GF-D8 (cell line): ENCODE data around the gene FGD5.

ENCODE experiments used
- DNase-seq: peaks from one replicate; lab custom pipeline; 2025; lab: John Stamatoyannopoulos, UW

FGD5 gene

DNA sequence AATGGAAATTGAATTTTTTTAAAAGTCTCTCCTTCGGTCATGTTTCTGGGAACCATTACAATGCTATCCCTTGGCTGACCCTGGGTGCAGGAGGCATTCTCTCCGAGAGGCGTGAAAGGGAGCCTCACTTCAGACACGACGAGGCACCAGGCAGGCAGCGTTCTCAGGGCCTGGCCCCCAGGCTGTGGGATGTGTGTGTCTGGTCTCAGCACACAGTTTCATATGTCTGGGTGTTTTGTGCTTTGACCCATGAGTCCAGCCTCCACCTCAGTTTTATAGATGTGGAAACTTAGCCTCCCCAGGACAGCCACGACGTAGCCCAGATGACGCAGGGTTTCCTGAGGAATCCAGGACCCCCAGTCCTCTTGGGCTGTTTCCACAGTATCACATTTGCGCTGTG lies 34.0 kb downstream of the FGD5 start:
- no peak for DNase-seq

DNA sequence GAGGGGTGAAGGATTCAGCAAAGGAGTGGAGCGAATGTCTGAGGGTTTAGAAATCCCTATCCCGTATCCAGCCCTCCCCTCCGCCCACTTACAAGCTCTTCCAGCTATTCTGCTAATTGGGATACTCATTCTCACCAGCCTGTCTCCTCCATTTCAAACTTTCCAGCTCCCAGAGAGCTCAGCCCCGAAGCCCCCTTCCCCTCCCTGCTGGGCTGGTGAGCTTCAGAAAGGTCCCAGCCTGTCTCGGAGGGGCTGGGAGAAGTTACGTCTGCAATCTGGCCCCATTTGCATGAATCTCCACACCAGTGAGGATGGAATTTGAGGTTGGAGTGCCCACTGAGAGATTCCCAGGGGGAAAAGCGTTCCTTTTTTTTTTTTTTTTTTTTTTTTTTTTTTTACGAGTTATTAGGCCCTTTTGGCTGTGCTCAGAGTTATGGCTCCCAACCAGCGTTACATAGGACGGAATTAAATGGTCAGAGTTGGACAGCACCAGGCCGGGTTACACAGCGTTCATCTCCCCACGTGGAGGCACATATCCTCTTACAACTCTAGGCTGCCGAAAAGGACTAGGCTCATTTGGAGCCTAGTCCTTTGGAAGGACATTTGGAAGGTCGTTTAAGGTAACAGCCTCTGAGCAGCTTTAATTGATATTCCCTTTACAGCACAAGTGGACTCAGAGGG lies 34.6 kb downstream of the FGD5 start:
- no peak for DNase-seq

DNA sequence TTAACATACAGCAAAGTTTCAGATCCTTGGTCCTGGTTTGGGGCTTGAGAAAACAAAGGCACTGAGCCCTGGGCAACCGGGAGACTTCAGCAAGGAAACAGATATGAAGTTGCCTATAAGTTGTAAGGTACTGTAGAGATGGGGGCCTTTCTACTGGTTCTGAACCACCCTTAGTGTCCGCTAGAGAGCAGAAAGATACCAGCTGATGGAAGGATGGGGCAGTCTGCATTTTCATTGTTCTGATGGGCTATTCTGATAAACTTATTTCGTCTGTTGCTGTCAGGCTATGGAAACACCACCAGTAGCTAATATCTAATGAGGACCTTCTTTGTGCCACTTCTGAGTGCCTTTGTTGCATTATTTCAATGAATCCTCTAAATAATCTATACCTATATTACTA lies 38.7 kb downstream of the FGD5 start:
- DNase-seq = no peak

DNA sequence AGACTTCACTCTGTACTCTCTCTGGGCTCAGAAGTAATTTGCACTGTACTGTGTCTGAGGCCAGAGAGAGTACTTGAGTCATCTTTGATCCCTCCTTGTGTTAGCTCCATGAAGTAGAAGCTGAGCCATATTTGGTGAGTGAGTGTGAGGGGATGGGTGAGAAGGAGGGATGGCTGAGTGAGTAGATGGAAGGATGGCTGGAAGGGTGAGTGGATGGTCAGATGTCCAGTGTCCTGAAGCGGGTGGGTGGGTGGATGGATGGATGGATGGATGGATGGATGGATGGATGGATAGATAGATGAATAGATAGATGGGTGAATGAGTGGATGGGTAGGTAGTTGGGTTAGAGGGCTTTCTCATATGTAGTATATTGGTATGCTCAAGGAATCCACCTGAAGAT lies 39.3 kb downstream of the FGD5 start:
- DNase-seq = no peak

DNA sequence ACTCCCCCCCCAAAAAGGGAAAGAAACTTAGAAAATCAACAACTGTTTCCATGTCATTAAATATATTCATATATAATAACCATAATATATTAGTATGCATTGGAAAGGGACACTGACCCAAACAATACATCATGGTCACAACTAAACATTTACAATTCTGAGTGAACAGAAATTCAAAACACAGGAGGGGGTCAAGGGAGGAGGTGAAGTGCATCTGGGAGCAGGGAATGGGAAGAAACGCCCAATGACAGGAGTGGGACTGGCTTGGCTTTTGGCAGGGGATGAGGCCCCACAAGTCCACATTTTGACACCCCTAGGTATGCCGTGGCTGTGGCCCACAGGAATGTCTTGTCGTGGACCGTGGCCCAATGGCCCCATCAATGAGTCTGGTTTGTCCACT lies 41.1 kb downstream of the FGD5 start:
- DNase-seq = no peak

DNA sequence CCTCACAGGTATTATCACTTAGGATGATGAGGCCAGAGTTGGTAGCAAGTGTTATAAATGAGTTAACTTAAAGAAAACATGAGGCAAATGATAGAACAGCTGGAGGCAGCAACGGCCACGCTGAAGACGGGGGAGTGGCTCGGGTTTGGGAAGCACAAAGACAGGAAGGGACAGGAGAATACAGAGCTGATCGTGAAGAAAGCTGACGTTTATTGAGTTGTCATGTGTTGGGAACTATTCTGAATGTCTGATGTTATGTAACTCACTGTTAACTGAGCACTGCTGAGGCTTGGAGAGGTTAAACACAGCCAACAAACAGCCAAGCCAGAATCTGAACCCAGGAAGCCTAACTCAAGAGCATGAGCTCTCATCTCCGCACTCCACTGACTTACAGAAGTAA lies 42.3 kb downstream of the FGD5 start:
- no peak for DNase-seq

DNA sequence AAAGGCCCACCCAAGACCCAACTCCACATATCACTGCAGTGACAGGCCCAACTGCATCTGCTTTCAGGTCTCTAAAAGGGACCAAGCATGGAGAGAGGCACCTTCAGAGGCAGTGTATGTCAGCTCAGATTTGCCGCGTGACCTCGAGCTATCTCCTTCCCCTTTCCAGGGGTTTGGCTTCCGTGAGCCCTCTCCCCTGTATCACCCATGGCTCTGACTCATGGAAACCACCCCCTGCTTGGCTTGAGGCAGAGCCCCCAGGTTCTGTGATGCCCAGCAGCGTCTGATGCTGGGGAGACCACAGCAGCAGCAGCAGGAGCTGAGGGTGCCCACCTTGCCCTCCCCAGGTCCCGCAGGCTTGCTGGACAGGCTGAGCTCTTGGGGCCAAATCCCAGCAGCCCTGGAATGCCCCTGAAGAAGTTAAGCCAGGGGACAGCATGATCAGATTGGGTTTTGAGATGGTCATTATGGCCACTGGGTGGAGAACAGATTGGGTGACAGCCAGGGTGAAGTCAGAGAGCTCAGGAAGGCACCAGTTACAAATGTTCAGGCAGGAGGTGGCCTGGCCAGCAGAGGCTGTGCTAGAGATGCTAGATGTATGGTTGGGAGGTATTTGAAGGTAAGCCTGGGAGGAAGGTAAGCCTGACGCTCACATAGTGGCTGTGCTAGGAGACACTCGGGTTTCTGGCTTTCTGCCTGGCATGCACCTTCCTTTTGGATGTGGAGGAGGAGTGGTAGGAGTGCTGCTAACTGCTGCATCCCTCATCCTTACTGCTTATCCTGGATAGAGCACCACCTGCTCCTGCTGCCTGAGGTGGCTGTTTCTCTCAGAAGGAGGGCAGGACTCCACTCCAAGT lies 42.9 kb downstream of the FGD5 start:
- no peak for DNase-seq

DNA sequence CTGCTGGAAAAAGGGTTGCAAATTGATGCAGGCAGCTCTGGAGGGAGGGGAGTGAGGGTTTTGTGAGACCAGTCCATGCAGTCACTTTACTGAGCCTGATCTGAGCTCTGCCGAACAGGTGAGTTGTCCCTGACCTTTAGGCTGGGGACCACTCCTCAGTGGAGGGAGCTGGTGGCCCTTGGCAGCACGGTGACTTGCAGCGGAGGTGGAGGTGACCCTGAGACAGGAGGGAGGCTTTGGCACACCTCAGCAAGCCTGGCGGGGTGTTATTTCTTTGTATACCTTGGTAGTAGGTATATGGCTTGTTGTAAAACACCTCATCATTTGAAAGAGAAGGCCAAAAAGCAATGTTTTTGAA lies 43.5 kb downstream of the FGD5 start:
- no peak for DNase-seq

DNA sequence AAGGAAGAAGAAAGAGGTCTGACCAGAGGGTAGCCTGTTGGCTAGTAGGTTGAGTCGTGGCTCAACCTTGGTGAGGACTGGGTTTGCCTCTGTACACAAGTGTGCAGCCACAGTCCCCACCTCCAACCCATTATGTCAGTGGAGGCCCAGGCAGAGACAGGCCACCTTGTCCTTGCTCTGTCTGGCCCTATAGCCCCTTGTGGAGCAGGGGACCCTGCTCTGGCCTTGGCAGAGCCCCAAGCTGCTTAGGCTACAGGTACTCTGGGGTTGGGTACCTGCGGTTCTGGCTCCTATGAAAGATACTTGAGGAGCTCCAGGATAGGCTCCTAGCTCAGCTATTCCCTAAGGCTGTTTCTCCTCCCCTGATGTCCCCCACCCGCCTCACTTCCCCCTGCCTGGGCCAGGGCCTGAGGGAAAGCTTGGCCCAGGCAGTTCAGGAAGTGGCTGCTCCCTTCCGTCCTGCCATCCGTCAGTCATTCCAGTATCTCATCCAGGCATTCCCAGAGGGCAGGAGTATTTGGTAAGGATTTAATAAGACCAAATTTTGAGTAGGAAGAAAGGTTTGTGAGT lies 44.0 kb downstream of the FGD5 start:
- no peak for DNase-seq

DNA sequence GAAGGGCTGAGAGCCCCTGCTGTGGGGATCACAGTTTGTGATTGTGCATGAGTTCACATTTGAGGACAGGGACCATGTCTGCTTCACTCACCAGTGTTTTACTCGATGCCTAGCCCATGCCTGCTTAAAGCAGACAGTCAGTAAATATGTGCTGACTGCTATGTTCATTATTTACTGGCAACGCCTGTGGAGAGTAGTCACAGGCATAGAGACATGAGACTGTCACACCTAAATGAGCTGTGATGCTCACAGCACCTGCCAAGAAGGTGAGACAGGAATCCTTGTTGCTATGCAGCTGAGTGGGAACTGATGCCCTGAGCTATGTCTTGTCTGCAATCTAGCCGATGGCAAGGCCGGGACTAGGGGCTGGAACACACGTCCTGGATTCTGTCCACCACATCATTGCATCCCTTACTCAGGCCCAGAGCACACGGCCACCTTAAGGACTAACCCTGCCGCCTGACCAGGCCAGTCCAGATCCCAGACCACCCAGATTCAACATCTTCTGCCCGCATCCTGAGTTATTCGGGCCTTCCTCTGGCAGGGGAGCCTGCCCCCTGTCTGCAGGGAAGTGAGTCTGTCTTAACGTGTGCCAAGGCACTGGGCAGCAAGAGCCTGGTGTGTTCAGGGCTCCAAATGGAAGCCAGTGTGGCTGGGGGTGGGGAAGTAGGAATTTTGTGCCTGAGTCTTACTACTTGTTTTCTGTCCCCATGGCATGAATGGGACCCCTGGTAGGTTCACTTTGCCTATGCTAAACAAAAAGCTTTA lies 44.8 kb downstream of the FGD5 start:
- DNase-seq = no peak

DNA sequence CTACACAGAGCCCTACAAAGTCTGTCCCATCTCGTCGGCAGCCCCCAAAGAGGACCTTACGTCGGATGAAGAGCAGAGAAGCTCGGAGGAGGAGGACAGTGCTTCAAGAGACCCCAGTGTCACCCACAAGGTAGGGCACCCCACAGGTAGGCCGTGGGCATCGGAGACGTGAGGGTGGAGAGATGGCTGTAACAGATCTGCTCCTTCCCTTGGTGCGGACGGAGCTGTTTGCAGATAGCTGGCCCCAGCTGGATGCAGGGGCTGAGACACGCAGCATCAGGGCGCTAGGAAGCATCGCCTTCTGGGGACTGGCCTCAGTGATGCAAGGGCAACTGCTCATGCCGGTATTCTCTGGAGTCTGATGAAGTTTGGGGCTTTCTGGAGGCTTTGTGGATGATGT lies 45.4 kb downstream of the FGD5 start:
- DNase-seq = no peak

DNA sequence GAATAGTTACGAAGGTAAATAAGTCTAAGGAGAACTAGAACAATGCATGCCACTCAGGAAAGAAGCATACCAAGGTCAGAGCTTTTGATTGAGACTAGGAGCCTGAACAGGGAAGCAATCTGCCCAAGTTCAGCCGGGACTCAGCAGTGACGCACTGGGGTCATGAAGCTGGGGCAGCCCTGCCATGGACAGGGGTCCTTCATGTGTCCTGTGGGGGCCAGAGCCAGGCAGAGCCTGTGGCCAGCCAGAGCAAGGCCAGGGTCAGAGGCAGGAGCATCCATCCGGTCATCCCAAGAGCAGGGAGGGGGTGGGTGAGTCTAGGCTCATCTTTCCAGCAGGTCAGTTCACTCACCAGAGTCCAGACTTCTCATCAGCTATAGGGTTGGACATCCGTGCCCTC lies 47.9 kb downstream of the FGD5 start:
- no peak for DNase-seq

DNA sequence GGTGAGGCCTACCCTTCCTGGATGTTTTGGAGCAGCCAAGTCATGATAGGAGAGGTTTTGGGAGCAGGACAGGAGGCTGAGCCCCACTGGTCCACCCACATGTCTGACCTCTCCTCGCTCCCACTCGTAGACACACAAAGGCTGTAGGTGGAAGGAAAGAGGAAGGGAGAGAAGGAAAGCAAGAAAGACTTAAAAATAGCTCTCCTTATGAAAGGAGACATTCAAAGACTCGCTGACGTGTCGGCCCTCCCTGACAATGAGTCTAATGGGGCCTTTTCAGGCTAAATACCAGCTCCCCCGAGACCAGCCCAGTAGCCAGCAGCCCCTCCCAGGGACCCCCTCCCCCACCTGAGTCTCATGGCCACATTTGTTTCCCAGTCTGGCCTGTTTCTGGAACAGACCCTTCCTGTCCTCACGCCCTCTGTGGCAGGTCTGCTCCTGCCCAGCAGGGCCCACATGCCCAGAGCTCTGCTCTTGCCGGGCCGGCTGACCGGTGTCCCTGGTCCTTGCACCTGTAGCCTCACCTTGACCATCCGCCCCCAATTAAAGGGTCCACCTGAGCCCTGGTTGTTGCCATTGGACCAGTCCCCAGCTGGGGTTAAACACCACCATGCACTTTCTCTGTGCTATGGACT lies 49.3 kb downstream of the FGD5 start:
- DNase-seq = no peak

DNA sequence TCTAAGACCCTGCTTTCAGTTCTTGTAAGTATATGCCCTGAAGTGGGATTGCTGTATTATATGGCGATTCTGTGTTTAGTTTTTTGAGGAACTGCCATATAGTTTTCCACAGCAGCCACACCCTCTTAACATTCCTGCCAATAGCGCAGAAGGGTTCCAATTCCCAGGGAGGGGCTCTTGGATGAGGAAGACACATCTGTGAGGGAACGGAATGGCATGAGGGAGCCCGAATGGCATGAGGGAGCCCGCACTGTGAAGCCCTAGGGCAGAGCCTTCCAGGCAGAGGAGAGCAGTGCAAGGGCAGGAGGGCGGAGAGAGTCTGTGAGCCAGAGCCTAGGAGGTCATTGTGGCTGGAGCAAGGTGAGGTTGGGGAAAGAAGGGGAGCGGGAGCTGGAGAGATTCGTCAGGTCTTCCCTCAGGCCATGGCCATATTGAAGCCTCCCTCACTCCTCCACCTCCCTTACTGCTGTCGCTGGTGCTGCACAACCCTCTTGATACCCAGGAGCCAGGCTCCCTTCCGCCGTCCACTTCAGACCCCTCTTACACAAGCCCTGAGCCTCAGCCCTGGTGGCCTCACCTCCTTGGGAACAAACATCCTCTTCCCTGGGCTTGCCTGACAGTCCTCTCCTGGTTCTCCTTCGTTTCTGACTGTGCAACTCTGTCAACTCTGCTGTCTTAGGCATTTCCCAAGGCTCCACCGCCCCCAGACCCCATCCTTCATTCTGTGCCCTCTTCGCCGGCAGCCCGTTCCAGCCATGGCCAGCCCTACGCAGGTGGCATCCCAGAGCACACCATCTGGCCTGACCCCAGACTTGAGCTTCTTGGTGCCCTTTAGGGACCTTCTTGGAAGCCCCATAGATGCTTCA lies 51.4 kb downstream of the FGD5 start:
- no peak for DNase-seq

DNA sequence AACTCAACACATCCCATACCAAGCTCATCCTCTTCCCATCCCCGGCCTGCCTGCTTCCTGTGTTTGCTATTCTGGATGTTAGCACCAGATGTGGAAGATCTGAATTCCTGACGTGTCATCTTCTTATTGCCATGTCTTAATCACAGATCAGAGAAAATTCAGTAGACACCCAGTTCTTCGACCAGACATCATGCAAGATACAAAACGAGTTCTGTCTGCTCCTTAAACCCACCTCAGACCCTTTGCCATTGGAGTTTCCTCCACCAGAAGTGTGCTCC lies 52.0 kb downstream of the FGD5 start:
- no peak for DNase-seq

DNA sequence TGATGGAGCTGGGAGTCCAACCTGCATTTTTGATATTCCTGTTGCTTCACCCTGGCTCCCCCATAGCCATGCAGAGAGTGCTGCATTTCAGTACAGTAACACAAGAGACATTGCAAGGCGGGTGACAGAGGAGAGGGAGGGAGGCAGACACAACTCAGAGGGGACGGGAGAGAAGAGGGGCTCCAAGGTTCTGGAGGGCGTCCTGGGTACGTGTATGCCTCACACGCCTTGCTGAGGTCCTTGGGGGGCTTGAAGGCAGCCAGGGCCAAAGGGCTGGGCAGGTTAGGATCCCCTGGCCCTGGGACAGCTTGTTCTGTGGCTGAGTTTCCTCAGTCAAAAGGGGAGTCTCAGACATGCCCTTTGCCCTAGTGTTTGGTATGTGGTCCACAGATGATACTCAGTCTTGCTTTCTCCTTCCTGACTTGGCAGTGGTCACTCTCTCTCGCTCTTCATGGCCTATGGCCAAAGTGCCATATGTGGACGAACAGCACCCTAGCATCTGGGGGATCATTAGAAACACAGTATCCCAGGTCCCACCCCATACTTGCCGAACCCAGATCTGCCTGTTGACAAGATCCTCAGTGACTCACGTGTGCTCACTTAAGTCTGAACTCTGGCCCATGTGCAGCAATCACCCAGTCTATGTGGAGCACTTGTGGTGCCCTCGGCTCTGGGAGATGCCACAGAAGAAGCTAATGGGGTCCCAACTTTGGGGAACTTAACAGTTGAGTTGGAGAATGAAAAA lies 52.9 kb downstream of the FGD5 start:
- DNase-seq = no peak

DNA sequence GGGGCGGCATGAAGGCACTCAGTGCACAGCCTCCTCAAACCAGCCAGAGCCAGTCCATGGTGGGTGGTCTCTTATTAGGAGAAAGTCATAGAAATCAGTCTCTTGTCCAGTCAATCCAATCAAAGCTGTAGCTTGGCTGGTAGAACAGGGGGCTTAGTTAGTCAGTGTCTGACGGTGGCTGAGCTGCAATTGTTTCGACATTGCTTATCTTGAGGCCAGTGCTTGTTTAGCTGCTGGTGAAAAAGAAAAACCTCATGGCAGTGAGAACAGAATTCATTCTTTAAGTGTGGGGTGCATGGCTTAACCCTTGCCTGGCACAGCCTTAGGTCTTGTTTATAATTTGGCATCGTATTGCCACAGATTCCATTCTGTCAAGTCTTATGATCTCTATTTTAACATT lies 53.9 kb downstream of the FGD5 start:
- DNase-seq = no peak

DNA sequence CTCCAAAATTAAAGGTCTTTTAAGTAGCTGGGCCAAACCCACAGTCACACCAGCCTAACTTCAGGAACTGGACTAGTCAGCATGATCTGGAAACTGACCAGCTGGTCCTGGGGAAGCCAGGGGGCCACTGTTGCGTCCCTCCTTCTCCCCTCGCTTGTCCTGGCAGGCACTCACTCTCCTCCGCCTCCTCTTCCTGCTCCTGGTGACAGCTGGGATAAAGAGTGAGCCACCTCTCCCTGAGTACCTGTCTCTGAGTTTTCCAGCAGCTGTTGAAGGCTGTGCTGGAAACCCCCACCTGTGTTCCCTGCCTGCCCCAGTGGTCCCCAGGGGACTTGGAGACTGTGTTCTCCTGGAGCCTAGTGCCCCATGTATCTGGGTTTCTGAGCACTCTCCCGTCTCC lies 56.0 kb downstream of the FGD5 start:
- no peak for DNase-seq

DNA sequence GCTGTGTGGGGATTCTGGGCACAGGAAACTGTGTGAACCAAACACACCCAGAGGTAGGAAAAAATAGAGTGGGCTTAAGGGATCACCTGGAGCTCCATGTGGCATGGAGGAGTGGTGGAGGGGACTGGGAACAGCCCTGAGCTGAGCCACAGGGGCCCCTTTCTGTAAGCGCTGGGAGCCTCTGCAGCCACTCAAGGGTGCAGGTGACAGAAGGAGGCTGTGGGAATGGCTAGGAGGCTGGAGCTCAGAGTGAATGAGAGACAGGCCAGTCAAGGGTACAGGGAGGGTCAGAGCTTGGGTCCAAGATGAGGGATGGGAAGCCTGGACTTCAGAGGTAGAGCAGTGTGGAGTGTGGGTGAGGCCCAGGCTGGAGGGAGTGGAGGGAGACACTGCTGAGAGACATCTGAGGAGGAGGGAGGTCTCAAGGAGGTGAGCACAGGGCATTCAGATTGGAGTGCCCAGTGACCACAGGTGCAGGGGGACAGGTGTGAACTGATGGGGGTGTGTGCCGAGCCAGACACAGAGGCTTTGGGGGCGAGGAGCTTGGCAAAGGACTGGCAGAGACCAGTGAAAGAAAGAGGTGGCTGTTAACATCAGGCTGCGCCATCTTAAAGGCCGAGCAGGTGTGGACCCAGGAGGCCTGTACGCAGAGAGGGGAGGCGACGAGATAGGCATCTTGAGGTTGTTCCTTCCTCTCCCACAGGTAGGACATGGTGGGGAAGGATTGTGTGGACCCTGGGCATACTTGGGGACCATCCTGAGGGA lies 56.8 kb downstream of the FGD5 start:
- DNase-seq = no peak

DNA sequence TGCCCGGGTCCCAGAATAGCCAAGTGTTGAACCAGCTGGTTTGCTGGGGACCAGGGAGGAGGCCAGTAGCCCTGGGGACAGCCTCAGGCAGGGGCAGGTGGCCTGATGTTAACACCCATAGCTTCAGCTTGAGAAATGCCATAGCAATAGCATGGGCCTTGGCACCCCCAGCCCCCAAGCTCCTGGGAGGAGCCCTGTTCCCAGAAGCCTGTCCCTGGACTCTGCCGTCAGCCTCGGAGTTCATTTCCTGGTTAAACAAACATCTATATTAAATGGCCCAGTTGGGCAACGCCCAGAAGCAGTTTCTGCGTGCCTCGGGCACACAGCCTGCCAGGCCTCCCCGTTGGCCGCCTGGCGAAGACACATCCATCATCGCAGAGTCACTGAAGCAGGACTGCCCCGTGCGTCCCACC lies 58.2 kb downstream of the FGD5 start:
- DNase-seq = no peak
